NCI-H1105 treated with DMSO at 0.1 percent for 48 hours (cell line): Measurements from ENCODE around the gene EP300.

Source experiments
- DNase-seq: peaks from one replicate; lab custom pipeline; 2025; lab: John Stamatoyannopoulos, UW

The EP300 gene

GRCh38 chr22:41206719-41207118 is 114.3 kb downstream of the EP300 start:
- no peak for DNase-seq

GRCh38 chr22:41215409-41215808 is 123.0 kb downstream of the EP300 start:
- no peak for DNase-seq

GRCh38 chr22:41215926-41216325 is 123.5 kb downstream of the EP300 start:
- DNase-seq = no peak

DNA sequence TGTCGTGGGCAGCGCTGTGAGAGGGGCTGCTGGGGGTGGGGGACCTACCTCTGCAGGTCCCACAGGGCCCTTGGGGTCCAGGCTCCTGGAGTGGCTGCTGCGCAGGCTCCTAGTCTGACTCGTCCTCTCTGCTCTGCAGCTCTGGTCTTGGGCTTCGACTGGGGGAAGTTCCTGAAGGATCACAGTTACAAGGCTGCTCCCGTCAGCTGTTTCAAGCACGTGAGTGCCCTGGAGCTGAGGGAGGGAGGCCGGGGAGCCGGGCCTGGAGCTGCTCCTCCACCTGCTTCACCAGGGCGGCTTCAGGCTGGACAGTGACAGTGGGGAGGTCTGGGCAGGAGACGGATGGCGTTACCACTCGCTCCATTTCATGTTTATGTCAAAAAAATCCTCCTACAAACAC is 124.6 kb downstream of the EP300 start:
- DNase-seq = peak; percentile 77

GRCh38 chr22:41217553-41218157 is 125.3 kb downstream of the EP300 start:
- DNase-seq = peak; percentile 77

GRCh38 chr22:41222846-41223507 is 130.6 kb downstream of the EP300 start:
- no peak for DNase-seq

DNA sequence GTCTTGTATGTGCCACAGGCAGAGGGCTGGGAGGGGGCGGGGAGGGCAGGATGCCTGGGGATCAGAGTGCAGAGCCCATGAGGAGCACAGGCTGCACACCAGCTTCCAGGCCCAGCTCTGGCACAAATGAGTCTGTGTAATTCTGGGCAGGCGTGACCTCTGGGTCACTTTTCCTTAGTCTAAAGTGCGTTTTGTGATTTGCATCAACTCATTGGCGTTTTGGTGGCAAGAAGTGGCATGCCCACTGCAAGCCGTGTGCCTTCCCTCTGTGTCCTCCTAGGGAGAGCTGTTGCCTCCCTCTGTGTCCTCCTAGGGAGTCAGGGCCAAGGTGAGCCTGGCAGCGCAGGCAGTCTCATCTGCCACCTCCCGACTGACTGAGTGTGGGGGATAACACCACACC is 131.1 kb downstream of the EP300 start:
- DNase-seq = no peak

- no peak for DNase-seq
These were observed 134.6 kb downstream of the EP300 start for GRCh38 chr22:41226723-41227655.

DNA sequence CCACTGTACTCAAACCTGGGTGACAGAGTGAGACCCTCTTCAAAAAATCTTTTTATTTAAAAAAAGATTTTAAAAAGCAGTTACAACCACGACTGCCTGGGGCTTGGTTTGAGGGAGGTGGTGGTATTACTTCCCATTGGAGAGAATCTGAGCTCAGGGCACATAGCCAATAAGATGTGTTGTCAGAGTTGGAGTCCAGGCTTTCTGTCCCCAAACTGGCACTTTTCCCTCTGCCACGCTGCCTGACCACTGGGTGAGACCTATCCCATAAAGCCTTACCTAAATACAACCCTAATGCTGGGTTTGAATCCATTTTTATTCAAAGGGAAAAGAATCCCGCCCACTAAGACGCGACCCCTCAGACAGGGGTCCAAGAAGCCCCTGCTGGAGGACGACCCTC is 136.8 kb downstream of the EP300 start:
- no peak for DNase-seq
